IPS-11a (cell line): ENCODE measurements around the gene PPP1R1B.

Source experiments
- H3K4me3 ChIP-seq: one replicate; pipeline ENCODE4 v1.5.1; 2013; ENCODE audit warnings: low read depth, low read length, control low read depth

The PPP1R1B gene

GRCh38 chr17:39600288-39600996 is 26.3 kb upstream of the PPP1R1B start:
- no peak overlapping the region for H3K4me3 ChIP-seq

GRCh38 chr17:39600997-39601597 is 25.7 kb upstream of the PPP1R1B start:
- no peak overlapping the region for H3K4me3 ChIP-seq

GRCh38 chr17:39601758-39602532 is 24.8 kb upstream of the PPP1R1B start:
- no peak overlapping the region for H3K4me3 ChIP-seq

- H3K4me3 ChIP-seq, result no peak overlapping the region
Measured at GRCh38 chr17:39602533-39603303, 24.0 kb upstream of the PPP1R1B start.

- H3K4me3 ChIP-seq, result peak overlapping the region; percentile 13
Measured at GRCh38 chr17:39603304-39604016, 23.3 kb upstream of the PPP1R1B start.

- peak overlapping the region; percentile 4 for H3K4me3 ChIP-seq
Measured at GRCh38 chr17:39604911-39605491, 21.8 kb upstream of the PPP1R1B start.

GRCh38 chr17:39605492-39606433 is 21.0 kb upstream of the PPP1R1B start:
- H3K4me3 ChIP-seq, result no peak overlapping the region

- peak overlapping the region; percentile 13 for H3K4me3 ChIP-seq
Measured at GRCh38 chr17:39606434-39607056, 20.2 kb upstream of the PPP1R1B start.

- peak overlapping the region; percentile 13 for H3K4me3 ChIP-seq
Measured at GRCh38 chr17:39607057-39607850, 19.5 kb upstream of the PPP1R1B start.

- H3K4me3 ChIP-seq, result peak within 1 kb of the TSS; percentile 13
Measured at GRCh38 chr17:39607851-39608130, 19.0 kb upstream of the PPP1R1B start, which contains the start of gene NEUROD2. Gene NEUROD2 (minus strand): TSS chr17:39607920. CDS start chr17:39606599, 1,321 bp downstream.

GRCh38 chr17:39608142-39608981 is 18.4 kb upstream of the PPP1R1B start:
- no peak overlapping the region for H3K4me3 ChIP-seq

- no peak overlapping the region for H3K4me3 ChIP-seq
Measured at GRCh38 chr17:39609416-39610025, 17.2 kb upstream of the PPP1R1B start.

- H3K4me3 ChIP-seq, result no peak overlapping the region
Measured at GRCh38 chr17:39611401-39612112, 15.2 kb upstream of the PPP1R1B start.

GRCh38 chr17:39612291-39612894 is 14.4 kb upstream of the PPP1R1B start:
- no peak overlapping the region for H3K4me3 ChIP-seq

GRCh38 chr17:39612935-39613464 is 13.8 kb upstream of the PPP1R1B start:
- no peak overlapping the region for H3K4me3 ChIP-seq
